Measurements from ENCODE around the gene MRPL55. TPM values are rescaled to one million over a fixed set of nuclear protein-coding genes. Genes with fewer than 3 reads are reported as not detected.

The MRPL55 gene
- polyA plus RNA-seq, 3 donors = 99.8 to 277 (median 104) TPM

DNA sequence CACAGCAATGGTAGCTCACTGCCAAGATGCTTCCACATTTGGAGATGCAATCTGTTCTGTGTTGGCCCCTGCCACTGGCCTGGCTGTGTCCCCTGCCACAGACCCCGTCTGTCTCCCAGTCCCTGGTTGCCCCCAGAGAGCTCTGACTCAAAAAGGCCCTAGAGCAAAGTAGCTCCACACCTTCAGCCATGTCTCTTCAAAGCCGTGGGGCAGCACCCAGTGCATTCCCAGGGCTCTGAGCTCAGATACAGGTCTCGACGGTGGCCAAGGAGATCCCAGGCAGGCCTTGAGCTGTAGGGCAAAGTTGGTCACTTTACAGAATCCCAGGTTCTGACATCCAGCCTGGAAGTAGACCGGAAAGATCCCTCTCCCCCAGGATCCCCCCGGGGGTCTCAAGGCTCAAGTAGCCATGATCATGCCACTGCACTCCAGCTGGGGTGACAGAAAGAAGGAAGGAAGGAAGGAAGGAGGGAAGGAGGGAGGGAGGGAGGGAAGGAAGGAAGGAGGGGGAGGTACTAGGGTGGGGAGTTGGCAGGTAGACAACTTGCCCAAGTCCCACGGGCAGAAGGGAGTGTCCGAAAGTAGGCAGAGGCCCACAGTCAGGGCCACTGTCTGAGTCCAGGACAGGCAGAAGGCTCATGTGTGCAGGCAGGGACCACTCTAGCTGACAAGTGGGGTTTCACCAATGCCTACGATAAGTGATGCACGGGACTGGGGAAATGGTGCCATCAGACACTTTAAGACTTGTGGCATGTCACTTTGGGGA, 31.4 kb downstream of the MRPL55 start:
- H3K4me1 Mint-ChIP-seq = peaks cover 15% of the 10 kb centered on the region
- WGBS (ENCODE audit: insufficient coverage) = 79% methylated on average over 6 of the region's 10 CpGs
- H3K27ac Mint-ChIP-seq = peak overlapping the region in 2 of 7 donors; percentile 17 to 46
- Histone ChIP-seq H3K36me3 (replicated peaks in 1 of 2; ENCODE audit: control insufficient read depth in 1 of 2, insufficient read depth in 2 of 2, low read length in 2 of 2) (no peaks in the 10 kb centered on the region), H3K27me3 (ENCODE audit: control insufficient read depth in 2 of 2, insufficient read depth in 2 of 2, low read length in 2 of 2) (no peaks in the 10 kb centered on the region), H2AFZ (ENCODE audit: insufficient read depth, low read depth, low read length, poor library complexity, severe bottlenecking) (no peak overlapping the region), H3K79me2 (ENCODE audit: insufficient read depth, low read length) (peaks cover 35% of the 10 kb centered on the region), H3K27ac (ENCODE audit: low read depth in 1 of 2, low read length in 2 of 2) (no peak overlapping the region), H3K4me2 (replicated peaks; ENCODE audit: extremely low read depth, low read length, poor library complexity, severe bottlenecking) (no peak overlapping the region), H3K9me3 (replicated peaks in 1 of 2; ENCODE audit: control insufficient read depth in 1 of 2, insufficient read depth in 1 of 2, low read length in 2 of 2) (no peaks in the 10 kb centered on the region), H4K20me1 (ENCODE audit: insufficient read depth, low read length) (peaks cover 33% of the 10 kb centered on the region), H3K4me3 (replicated peaks in 1 of 3; ENCODE audit: low read depth in 2 of 3, low read length in 3 of 3) (no peak overlapping the region), H3K9ac (ENCODE audit: insufficient read depth, low read length, poor library complexity, severe bottlenecking) (no peak overlapping the region), H3K4me1 (ENCODE audit: control insufficient read depth in 1 of 2, insufficient read depth in 2 of 2, low read length in 2 of 2) (peaks cover 9 to 13% of the 10 kb centered on the region in 2 donors)
- no peak overlapping the region for H3K4me3 Mint-ChIP-seq
- TF ChIP-seq, protein P1, sequence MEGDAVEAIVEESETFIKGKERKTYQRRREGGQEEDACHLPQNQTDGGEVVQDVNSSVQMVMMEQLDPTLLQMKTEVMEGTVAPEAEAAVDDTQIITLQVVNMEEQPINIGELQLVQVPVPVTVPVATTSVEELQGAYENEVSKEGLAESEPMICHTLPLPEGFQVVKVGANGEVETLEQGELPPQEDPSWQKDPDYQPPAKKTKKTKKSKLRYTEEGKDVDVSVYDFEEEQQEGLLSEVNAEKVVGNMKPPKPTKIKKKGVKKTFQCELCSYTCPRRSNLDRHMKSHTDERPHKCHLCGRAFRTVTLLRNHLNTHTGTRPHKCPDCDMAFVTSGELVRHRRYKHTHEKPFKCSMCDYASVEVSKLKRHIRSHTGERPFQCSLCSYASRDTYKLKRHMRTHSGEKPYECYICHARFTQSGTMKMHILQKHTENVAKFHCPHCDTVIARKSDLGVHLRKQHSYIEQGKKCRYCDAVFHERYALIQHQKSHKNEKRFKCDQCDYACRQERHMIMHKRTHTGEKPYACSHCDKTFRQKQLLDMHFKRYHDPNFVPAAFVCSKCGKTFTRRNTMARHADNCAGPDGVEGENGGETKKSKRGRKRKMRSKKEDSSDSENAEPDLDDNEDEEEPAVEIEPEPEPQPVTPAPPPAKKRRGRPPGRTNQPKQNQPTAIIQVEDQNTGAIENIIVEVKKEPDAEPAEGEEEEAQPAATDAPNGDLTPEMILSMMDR (IDR thresholded peaks at IDR 0.05) = no peak
- intact Hi-C loops (cut with micrococcal nuclease) = loop anchor here in 1 of 2 donors (5.0 kb wide), 1 partner anchor 45 kb away; no protein-coding TSS in a partner anchor
- H3K36me3 Mint-ChIP-seq = no peaks in the 10 kb centered on the region
- peaks cover 0 to 2% (median 0%) of the 10 kb centered on the region in 7 donors for H3K9me3 Mint-ChIP-seq
- no peak for DNase-seq
- H3K27me3 Mint-ChIP-seq (ENCODE audit: low read depth in 3 of 3) = peaks cover 8 to 17% (median 9%) of the 10 kb centered on the region in 3 donors

DNA sequence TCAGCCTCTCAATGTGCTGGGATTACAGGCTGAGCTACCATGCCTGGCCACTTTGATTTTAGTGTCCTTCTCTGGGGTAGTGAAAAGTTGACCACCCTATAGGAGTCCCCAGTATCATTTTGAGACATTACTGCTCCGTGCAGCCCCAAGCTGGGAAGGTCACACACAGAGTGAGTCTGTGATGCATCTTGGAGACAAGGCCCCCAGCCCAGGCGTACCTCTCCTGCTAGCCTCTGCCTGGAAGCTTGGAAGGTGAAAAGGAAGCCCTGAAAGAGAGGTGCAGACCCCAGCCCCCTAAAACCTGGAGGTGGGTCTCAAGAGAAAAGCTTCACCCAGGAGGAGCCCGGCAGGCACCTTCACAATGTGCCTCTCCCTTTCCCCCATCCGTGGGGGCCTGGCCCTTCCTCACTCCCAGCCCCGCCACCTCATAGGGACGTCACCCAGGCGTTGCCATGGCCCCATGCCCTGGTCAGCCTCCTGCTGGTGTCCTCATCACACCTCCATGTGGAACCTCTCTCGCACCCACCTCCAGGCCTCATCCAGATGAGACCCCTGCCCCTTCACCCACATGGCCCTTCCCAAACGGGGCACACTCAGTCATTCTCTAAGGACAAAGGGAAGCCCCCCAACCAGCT, 32.2 kb downstream of the MRPL55 start:
- Histone ChIP-seq H3K27ac (ENCODE audit: low read depth in 1 of 2, low read length in 2 of 2) (no peak overlapping the region), H3K79me2 (ENCODE audit: insufficient read depth, low read length) (peaks cover 26% of the 10 kb centered on the region), H3K27me3 (ENCODE audit: control insufficient read depth in 2 of 2, insufficient read depth in 2 of 2, low read length in 2 of 2) (no peaks in the 10 kb centered on the region), H3K4me3 (replicated peaks in 1 of 3; ENCODE audit: low read depth in 2 of 3, low read length in 3 of 3) (no peak overlapping the region), H3K36me3 (replicated peaks in 1 of 2; ENCODE audit: control insufficient read depth in 1 of 2, insufficient read depth in 2 of 2, low read length in 2 of 2) (no peaks in the 10 kb centered on the region), H3K4me1 (ENCODE audit: control insufficient read depth in 1 of 2, insufficient read depth in 2 of 2, low read length in 2 of 2) (peaks cover 9% of the 10 kb centered on the region in 2 donors), H3K9ac (ENCODE audit: insufficient read depth, low read length, poor library complexity, severe bottlenecking) (no peak overlapping the region), H2AFZ (ENCODE audit: insufficient read depth, low read depth, low read length, poor library complexity, severe bottlenecking) (no peak overlapping the region), H3K4me2 (replicated peaks; ENCODE audit: extremely low read depth, low read length, poor library complexity, severe bottlenecking) (no peak overlapping the region), H4K20me1 (ENCODE audit: insufficient read depth, low read length) (peaks cover 33% of the 10 kb centered on the region), H3K9me3 (replicated peaks in 1 of 2; ENCODE audit: control insufficient read depth in 1 of 2, insufficient read depth in 1 of 2, low read length in 2 of 2) (no peaks in the 10 kb centered on the region)
- Mint-ChIP-seq H3K27ac (peak overlapping the region in 2 of 7 donors; percentile 17 to 21), H3K27me3 (ENCODE audit: low read depth in 3 of 3) (peaks cover 9 to 17% (median 10%) of the 10 kb centered on the region in 3 donors), H3K36me3 (no peaks in the 10 kb centered on the region), H3K9me3 (peaks cover 0 to 2% (median 0%) of the 10 kb centered on the region in 7 donors), H3K4me3 (no peak overlapping the region), H3K4me1 (peaks cover 15% of the 10 kb centered on the region)
- TF ChIP-seq, protein P1 (IDR thresholded peaks at IDR 0.05) = no peak
- intact Hi-C loops (cut with micrococcal nuclease) = loop anchor here in 1 of 2 donors (5.0 kb wide), 1 partner anchor 45 kb away; no protein-coding TSS in a partner anchor
- no peak for DNase-seq
- 89% methylated on average over 5 of the region's 9 CpGs for WGBS (ENCODE audit: insufficient coverage)

Data from CD14-positive monocyte (primary cell).